Panc1 (cell line): ENCODE data around the gene SFRP5. TPM values are rescaled to one million over a fixed set of nuclear protein-coding genes. Genes with fewer than 3 reads are reported as not detected.

Experiments
- ATAC-seq: fragments of 200-7000 bp; cut with Tn5 transposase; 2 replicates; pipeline ENCODE4 v1.9.1; 2020; ENCODE audit warnings: mild to moderate bottlenecking, moderate library complexity
- BruUV-seq: library from RNA; stranded (reverse); fragments of 400-500 nt; replicated peaks from 2 replicates; lab custom pipeline; 2021; lab: Mats Ljungman, UMichigan
- CTCF ChIA-PET: fragments of 300-600 bp; sonication (Branson Sonifier 250); formaldehyde crosslinking; loops from one replicate; lab custom pipeline; 2022; ENCODE audit warnings: antibody characterized with exemption; lab: Charles Lee
- POLR2A ChIA-PET: fragments of 300-600 bp; sonication (Branson Sonifier 250); formaldehyde crosslinking; loops from one replicate; lab custom pipeline; 2022; ENCODE audit warnings: antibody characterized with exemption; lab: Charles Lee
- DNase-seq: peaks from one replicate; pipeline ENCODE4 v3.0.0-alpha.2; 2010; ENCODE audit warnings: low read depth, low spot score
- H3K27ac ChIP-seq: 2 replicates; pipeline ENCODE4 v1.5.1; 2011; ENCODE audit warnings: mild to moderate bottlenecking, low read length, inconsistent platforms
- H3K27me3 ChIP-seq: fragments of 200-500 bp; sonication (Bioruptor generic); 2 replicates; pipeline ENCODE4 v1.6.0; 2014; ENCODE audit warnings: low read length, inconsistent platforms; ENCODE audit not compliant: control insufficient read depth, insufficient read depth
- H3K36me3 ChIP-seq: fragments of 200-500 bp; sonication (Bioruptor generic); 2 replicates; pipeline ENCODE4 v1.5.1; 2014; ENCODE audit warnings: inconsistent platforms, mild to moderate bottlenecking, low read length, moderate library complexity; ENCODE audit not compliant: control insufficient read depth, insufficient read depth
- H3K4me1 ChIP-seq: 2 replicates; pipeline ENCODE4 v1.5.1; 2011; ENCODE audit warnings: inconsistent platforms, mild to moderate bottlenecking, low read length, moderate library complexity; ENCODE audit not compliant: control insufficient read depth, insufficient read depth
- H3K4me3 ChIP-seq, 2 experiments: 2 replicates each; pipeline ENCODE4 v1.5.1; 2011 to 2012; ENCODE audit warnings: low read depth in 2 of 2, low read length in 2 of 2, mild to moderate bottlenecking in 2 of 2, inconsistent platforms in 1 of 2, moderate library complexity in 1 of 2
- H3K9me3 ChIP-seq: fragments of 200-500 bp; sonication (Bioruptor generic); 2 replicates; pipeline ENCODE4 v1.5.1; 2014; ENCODE audit warnings: low read depth, mild to moderate bottlenecking, inconsistent platforms, low read length, moderate library complexity; ENCODE audit not compliant: control insufficient read depth, insufficient read depth
- POLR2AphosphoS5 ChIP-seq: IDR thresholded peaks from 2 replicates; pipeline ENCODE4 v1.6.1; 2012; ENCODE audit warnings: mild to moderate bottlenecking, low read depth, low read length, moderate library complexity
- SIN3A ChIP-seq: IDR thresholded peaks from 2 replicates; pipeline ENCODE4 v1.6.1; 2012; ENCODE audit warnings: low read depth, mild to moderate bottlenecking, low read length, moderate library complexity, borderline replicate concordance; ENCODE audit not compliant: insufficient read depth
- TCF7L2 ChIP-seq: IDR thresholded peaks from 2 replicates; pipeline ENCODE4 v1.6.1; 2011; ENCODE audit warnings: mild to moderate bottlenecking, low read depth, low read length, inconsistent platforms
- in situ Hi-C: cut with HindIII; loops from 2 replicates; pipeline ENCODE4 v1.10.0; 2016; ENCODE audit warnings: low sequenced_read_pairs, low pct_unique_long_range_greater_than_20kb
- intact Hi-C: fragments of 100-400 bp; cut with micrococcal nuclease; formaldehyde crosslinking; loops from one replicate; pipeline ENCODE4 v1.10.0; 2022; ENCODE audit not compliant: unreplicated experiment
- total RNA-seq: library from RNA; stranded (reverse); gene quantifications from one replicate; pipeline ENCODE4 v1.2.1, GENCODE V29; 2021; ENCODE audit not compliant: unreplicated experiment
- TF ChIP-seq, protein P1 (sequence below): fragments of 450-650 bp; IDR thresholded peaks from 2 replicates; pipeline ENCODE4 v1.5.1; 2017; ENCODE audit warnings: mild to moderate bottlenecking
- TF ChIP-seq, protein P2 (sequence below), 2 experiments: IDR thresholded peaks; 2 replicates each; pipeline ENCODE4 v1.6.1; 2011 to 2012; ENCODE audit warnings: low read depth in 2 of 2, control low read depth in 1 of 2, low read length in 1 of 2, mild to moderate bottlenecking in 1 of 2, moderate library complexity in 1 of 2; ENCODE audit not compliant: insufficient read depth in 1 of 2

Gene SFRP5
- total RNA-seq, 1 experiment from 2014 or later: 0.64 TPM

DNA sequence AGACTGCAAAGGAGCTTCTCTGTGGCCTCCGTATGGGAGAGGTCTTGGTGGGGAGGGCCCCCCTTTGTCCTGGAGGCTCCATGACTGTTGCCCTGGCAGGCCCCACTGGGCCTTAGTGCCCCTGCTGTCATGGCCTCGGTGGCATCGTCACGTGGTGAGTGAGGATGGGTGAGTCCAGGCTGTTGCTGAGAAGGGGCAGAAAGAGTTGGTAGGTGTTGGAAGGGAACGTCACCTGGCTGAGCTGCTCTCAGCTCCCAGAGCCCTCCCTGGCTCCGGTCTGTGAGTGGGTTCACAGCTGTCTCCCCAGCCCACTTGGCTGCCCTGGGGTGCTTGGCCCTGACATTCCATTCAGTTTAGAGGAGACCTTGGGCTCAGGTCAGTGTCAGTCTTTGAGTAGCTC, 16.1 kb downstream of the SFRP5 start:
- ChIA-PET CTCF (no interaction called here), POLR2A (no interaction called here)
- intact Hi-C loops: no loop called here
- Histone ChIP-seq H3K4me3 (no peak overlapping the region), H3K36me3 (0 out of 2 replicates have a peak, but pooled peaks cover 8% of the 10 kb centered on the region), H3K9me3 (no peaks in the 10 kb centered on the region), H3K27ac (no peak overlapping the region), H3K4me1 (no peaks in the 10 kb centered on the region), H3K27me3 (no peaks in the 10 kb centered on the region)
- BruUV-seq: no TSS peak
- TF ChIP-seq, protein P1, sequence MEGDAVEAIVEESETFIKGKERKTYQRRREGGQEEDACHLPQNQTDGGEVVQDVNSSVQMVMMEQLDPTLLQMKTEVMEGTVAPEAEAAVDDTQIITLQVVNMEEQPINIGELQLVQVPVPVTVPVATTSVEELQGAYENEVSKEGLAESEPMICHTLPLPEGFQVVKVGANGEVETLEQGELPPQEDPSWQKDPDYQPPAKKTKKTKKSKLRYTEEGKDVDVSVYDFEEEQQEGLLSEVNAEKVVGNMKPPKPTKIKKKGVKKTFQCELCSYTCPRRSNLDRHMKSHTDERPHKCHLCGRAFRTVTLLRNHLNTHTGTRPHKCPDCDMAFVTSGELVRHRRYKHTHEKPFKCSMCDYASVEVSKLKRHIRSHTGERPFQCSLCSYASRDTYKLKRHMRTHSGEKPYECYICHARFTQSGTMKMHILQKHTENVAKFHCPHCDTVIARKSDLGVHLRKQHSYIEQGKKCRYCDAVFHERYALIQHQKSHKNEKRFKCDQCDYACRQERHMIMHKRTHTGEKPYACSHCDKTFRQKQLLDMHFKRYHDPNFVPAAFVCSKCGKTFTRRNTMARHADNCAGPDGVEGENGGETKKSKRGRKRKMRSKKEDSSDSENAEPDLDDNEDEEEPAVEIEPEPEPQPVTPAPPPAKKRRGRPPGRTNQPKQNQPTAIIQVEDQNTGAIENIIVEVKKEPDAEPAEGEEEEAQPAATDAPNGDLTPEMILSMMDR: no peak
- TF ChIP-seq POLR2AphosphoS5: no peak
- TF ChIP-seq SIN3A: no peak
- TF ChIP-seq, protein P2, sequence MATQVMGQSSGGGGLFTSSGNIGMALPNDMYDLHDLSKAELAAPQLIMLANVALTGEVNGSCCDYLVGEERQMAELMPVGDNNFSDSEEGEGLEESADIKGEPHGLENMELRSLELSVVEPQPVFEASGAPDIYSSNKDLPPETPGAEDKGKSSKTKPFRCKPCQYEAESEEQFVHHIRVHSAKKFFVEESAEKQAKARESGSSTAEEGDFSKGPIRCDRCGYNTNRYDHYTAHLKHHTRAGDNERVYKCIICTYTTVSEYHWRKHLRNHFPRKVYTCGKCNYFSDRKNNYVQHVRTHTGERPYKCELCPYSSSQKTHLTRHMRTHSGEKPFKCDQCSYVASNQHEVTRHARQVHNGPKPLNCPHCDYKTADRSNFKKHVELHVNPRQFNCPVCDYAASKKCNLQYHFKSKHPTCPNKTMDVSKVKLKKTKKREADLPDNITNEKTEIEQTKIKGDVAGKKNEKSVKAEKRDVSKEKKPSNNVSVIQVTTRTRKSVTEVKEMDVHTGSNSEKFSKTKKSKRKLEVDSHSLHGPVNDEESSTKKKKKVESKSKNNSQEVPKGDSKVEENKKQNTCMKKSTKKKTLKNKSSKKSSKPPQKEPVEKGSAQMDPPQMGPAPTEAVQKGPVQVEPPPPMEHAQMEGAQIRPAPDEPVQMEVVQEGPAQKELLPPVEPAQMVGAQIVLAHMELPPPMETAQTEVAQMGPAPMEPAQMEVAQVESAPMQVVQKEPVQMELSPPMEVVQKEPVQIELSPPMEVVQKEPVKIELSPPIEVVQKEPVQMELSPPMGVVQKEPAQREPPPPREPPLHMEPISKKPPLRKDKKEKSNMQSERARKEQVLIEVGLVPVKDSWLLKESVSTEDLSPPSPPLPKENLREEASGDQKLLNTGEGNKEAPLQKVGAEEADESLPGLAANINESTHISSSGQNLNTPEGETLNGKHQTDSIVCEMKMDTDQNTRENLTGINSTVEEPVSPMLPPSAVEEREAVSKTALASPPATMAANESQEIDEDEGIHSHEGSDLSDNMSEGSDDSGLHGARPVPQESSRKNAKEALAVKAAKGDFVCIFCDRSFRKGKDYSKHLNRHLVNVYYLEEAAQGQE (IDR thresholded peaks at IDR 0.05; ENCODE audit: insufficient read depth in 1 of 2, low read depth in 2 of 2, low read length in 1 of 2): no peak
- TF ChIP-seq TCF7L2: no peak
- in situ Hi-C loops: no loop called here
- no peak for DNase-seq
- no peak for ATAC-seq

DNA sequence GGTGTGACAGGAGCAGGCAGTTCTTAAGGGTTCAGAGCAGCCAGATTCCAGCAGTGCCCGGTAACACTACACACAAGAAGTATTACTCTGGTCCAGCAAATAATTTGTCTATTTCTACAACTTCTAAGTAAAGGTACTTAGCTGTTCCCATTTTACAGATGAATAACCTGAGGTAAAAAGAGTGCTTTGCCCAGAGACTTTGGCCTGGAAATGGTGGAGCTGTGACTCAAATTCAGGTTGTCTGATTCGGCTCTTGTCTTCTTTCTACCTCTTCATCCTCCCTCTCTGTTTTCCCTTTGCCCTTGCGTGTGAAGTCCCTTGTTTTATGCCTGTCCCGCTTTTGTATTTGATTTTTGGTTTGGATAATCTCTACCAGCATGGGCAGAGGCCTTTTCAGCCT, 17.1 kb downstream of the SFRP5 start:
- intact Hi-C loops (no loop called here), in situ Hi-C loops (no loop called here)
- H3K36me3 ChIP-seq: peaks cover 10% of the 10 kb centered on the region; the same call in 1 of the 2 replicates
- CTCF ChIA-PET: no interaction called here
- ATAC-seq: no peak
- no peaks in the 10 kb centered on the region for H3K27me3 ChIP-seq
- no peak for DNase-seq
- H3K9me3 ChIP-seq: no peaks in the 10 kb centered on the region
- POLR2A ChIA-PET: no interaction called here
- H3K4me1 ChIP-seq: no peaks in the 10 kb centered on the region
- TF ChIP-seq TCF7L2 (no peak), SIN3A (no peak), POLR2AphosphoS5 (no peak)
- TF ChIP-seq, protein P2 (IDR thresholded peaks at IDR 0.05; ENCODE audit: insufficient read depth in 1 of 2, low read depth in 2 of 2, low read length in 1 of 2): no peak
- TF ChIP-seq, protein P1: no peak
- H3K27ac ChIP-seq: no peak overlapping the region
- BruUV-seq: no TSS peak
- H3K4me3 ChIP-seq: no peak overlapping the region
